PC-9 (cell line): Measurements from ENCODE around the gene GSK3B.

ENCODE experiments used
- EZH2 ChIP-seq: fragments of 200-600 bp; sonication (generic); IDR thresholded peaks from 2 replicates; pipeline ENCODE4 v1.8.0; 2017; ENCODE audit warnings: antibody characterized with exemption, low read depth
- TF ChIP-seq, protein P1 (sequence below): fragments of 200-600 bp; sonication (generic); conservative IDR thresholded peaks from 2 replicates; pipeline ENCODE4 v1.6.1; 2017; ENCODE audit warnings: mixed run types, antibody characterized with exemption, mild to moderate bottlenecking, moderate library complexity

DNA sequence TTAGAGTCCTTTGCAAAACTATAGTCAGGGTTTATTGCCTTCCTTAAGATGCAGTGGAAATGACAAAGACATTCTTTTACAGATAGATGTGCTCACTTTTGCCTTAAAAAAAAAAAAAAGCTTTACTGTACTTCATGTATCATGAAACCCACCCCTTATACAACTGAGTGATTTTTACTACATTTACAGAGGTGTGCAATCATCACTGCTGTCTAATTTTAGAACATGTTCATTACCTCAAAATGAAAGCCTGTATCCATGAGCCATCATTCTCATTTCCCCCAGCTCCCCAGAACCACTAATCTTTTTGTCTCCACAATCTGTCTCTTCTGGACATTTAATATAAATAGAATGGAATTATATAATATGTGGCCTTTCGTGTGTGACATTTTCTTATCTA, 200.5 kb downstream of the GSK3B start:
- TF ChIP-seq, protein P1, sequence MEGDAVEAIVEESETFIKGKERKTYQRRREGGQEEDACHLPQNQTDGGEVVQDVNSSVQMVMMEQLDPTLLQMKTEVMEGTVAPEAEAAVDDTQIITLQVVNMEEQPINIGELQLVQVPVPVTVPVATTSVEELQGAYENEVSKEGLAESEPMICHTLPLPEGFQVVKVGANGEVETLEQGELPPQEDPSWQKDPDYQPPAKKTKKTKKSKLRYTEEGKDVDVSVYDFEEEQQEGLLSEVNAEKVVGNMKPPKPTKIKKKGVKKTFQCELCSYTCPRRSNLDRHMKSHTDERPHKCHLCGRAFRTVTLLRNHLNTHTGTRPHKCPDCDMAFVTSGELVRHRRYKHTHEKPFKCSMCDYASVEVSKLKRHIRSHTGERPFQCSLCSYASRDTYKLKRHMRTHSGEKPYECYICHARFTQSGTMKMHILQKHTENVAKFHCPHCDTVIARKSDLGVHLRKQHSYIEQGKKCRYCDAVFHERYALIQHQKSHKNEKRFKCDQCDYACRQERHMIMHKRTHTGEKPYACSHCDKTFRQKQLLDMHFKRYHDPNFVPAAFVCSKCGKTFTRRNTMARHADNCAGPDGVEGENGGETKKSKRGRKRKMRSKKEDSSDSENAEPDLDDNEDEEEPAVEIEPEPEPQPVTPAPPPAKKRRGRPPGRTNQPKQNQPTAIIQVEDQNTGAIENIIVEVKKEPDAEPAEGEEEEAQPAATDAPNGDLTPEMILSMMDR = no peak
- TF ChIP-seq EZH2 = no peak
